ENCODE measurements around the gene ATF7. TPM values are rescaled to one million over a fixed set of nuclear protein-coding genes. Genes with fewer than 3 reads are reported as not detected.
"Not testable (repeated sequence)": the region's sequence is repeated elsewhere in the genome, so short reads cannot be mapped to it uniquely, and the experiment has no call there.

Gene ATF7
- total and polyA plus RNA-seq, 2 experiments from 2014 or later = 9.1 to 13.8 TPM

DNA sequence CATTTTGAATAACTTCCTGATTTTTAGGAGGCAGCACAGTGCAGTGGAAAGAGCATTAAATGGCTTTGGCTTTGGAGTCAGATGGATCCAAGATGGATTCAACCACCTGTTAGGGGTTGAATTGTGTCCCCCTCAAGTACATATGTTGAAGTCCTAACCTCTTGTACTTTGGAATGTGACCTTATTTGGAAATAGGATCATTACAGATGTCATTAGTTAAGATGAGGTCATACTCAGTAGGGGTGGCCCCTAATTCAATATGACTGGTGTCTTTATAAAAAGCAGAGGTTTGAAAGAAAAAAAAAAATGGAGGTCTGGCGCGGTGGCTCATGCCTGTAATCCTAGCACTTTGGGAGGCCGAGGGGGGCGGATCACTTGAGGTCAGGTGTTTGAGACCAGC lies 30.9 kb upstream of the ATF7 start:
- H3K27me3 ChIP-seq = no peaks in the 10 kb centered on the region
- no peaks in the 10 kb centered on the region for H3K9me3 ChIP-seq (ENCODE audit: low read depth)
- no peak overlapping the region for H3K27ac ChIP-seq
- H3K4me1 ChIP-seq (ENCODE audit: low read depth) = peaks cover 16% of the 10 kb centered on the region
- H3K36me3 ChIP-seq = no peaks in the 10 kb centered on the region
- no peak for DNase-seq (ENCODE audit: low read depth in 1 of 2, low spot score in 1 of 2)
- H3K4me3 ChIP-seq = no peak overlapping the region
- TF ChIP-seq, protein P1, sequence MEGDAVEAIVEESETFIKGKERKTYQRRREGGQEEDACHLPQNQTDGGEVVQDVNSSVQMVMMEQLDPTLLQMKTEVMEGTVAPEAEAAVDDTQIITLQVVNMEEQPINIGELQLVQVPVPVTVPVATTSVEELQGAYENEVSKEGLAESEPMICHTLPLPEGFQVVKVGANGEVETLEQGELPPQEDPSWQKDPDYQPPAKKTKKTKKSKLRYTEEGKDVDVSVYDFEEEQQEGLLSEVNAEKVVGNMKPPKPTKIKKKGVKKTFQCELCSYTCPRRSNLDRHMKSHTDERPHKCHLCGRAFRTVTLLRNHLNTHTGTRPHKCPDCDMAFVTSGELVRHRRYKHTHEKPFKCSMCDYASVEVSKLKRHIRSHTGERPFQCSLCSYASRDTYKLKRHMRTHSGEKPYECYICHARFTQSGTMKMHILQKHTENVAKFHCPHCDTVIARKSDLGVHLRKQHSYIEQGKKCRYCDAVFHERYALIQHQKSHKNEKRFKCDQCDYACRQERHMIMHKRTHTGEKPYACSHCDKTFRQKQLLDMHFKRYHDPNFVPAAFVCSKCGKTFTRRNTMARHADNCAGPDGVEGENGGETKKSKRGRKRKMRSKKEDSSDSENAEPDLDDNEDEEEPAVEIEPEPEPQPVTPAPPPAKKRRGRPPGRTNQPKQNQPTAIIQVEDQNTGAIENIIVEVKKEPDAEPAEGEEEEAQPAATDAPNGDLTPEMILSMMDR (IDR thresholded peaks at IDR 0.05; ENCODE audit: low read depth, low read length) = no peak

- TF ChIP-seq, protein P1 (IDR thresholded peaks at IDR 0.05; ENCODE audit: low read depth, low read length) = no peak
- H3K4me1 ChIP-seq (ENCODE audit: low read depth) = no peaks in the 10 kb centered on the region
- H3K27ac ChIP-seq = no peak overlapping the region
- no peak overlapping the region for H3K4me3 ChIP-seq
- H3K9me3 ChIP-seq (ENCODE audit: low read depth) = no peaks in the 10 kb centered on the region
- H3K36me3 ChIP-seq = no peaks in the 10 kb centered on the region
- DNase-seq (ENCODE audit: low read depth in 1 of 2, low spot score in 1 of 2) = no peak
- no peaks in the 10 kb centered on the region for H3K27me3 ChIP-seq
Measured at GRCh38 chr12:53653595-53653994, 27.4 kb upstream of the ATF7 start.

GRCh38 chr12:53652366-53652765 lies 26.2 kb upstream of the ATF7 start:
- Histone ChIP-seq H3K27me3 (no peaks in the 10 kb centered on the region), H3K36me3 (no peaks in the 10 kb centered on the region), H3K9me3 (ENCODE audit: low read depth) (no peaks in the 10 kb centered on the region), H3K27ac (no peak overlapping the region), H3K4me1 (ENCODE audit: low read depth) (no peaks in the 10 kb centered on the region), H3K4me3 (no peak overlapping the region)
- TF ChIP-seq, protein P1 (IDR thresholded peaks at IDR 0.05; ENCODE audit: low read depth, low read length) = no peak
- peak in 1 of 2 donors; percentile 72 for DNase-seq (ENCODE audit: low read depth in 1 of 2, low spot score in 1 of 2)

DNA sequence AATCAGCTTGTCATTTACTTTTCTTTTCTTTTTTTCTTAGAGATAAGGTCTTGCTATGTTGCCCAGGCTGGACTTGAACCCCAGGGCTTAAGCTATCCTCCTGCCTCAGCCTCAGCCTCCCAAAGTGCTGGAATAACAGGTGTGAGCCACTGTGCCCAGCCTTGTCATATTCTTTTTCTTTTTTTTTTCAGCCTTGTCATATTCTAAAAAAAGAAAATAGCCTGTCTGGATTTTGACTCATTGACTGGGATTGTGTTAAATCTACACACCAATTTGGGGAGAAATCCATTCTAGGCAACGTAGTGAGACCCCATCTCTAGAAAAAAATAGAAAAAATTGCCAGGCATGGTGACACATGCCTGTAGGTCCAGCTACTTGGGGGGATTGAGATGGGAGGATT lies 25.6 kb upstream of the ATF7 start:
- Histone ChIP-seq H3K4me3 (no peak overlapping the region), H3K27me3 (no peaks in the 10 kb centered on the region), H3K36me3 (no peaks in the 10 kb centered on the region), H3K9me3 (ENCODE audit: low read depth) (no peaks in the 10 kb centered on the region), H3K27ac (no peak overlapping the region), H3K4me1 (ENCODE audit: low read depth) (no peaks in the 10 kb centered on the region)
- TF ChIP-seq, protein P1 (IDR thresholded peaks at IDR 0.05; ENCODE audit: low read depth, low read length) = no peak
- DNase-seq (ENCODE audit: low read depth in 1 of 2, low spot score in 1 of 2) = no peak

GRCh38 chr12:53646300-53646699 lies 20.1 kb upstream of the ATF7 start:
- not testable (repeated sequence) for H3K36me3 ChIP-seq; H3K27me3 ChIP-seq; H3K9me3 ChIP-seq (ENCODE audit: low read depth); H3K4me3 ChIP-seq; DNase-seq (ENCODE audit: low read depth in 1 of 2, low spot score in 1 of 2); H3K4me1 ChIP-seq (ENCODE audit: low read depth); H3K27ac ChIP-seq

DNA sequence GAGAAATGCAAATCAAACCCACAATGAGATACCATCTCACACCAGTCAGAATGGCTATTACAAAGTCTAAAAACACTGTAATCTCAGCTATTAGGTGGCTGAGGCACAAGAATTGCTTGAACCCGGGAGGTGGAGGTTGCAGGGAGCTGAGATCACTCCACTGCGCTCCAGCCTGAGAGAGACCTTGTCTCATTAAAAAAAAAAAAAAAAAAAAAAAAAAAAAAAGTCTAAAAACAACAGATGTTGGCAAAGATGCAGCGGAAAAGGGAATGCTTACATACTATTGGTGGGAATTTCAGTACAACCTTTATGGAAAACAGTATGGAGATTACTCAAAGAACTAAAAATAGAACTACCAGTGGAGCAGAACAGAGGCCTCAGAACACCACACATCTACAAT lies 19.0 kb upstream of the ATF7 start:
- Histone ChIP-seq H3K9me3 (ENCODE audit: low read depth) (no peaks in the 10 kb centered on the region), H3K4me1 (ENCODE audit: low read depth) (no peaks in the 10 kb centered on the region), H3K27ac (no peak overlapping the region), H3K36me3 (no peaks in the 10 kb centered on the region), H3K27me3 (no peaks in the 10 kb centered on the region), H3K4me3 (no peak overlapping the region)
- DNase-seq (ENCODE audit: low read depth in 1 of 2, low spot score in 1 of 2) = peak in 1 of 2 donors; percentile 41
- TF ChIP-seq, protein P1 (IDR thresholded peaks at IDR 0.05; ENCODE audit: low read depth, low read length) = no peak
